Glutamatergic neuron (in vitro differentiated cells): ENCODE data around the gene GARIN3. TPM values are rescaled to one million over a fixed set of nuclear protein-coding genes. Genes with fewer than 3 reads are reported as not detected.
"Not testable (repeated sequence)": the region's sequence is repeated elsewhere in the genome, so short reads cannot be mapped to it uniquely, and the experiment has no call there.

Source experiments
- DNase-seq: peaks from one replicate; pipeline ENCODE4 v3.0.0; 2022
- H3K27ac Mint-ChIP-seq: one replicate; pipeline ENCODE4 v1.8.0; 2020; ENCODE audit warnings: mild to moderate bottlenecking, mixed read lengths, inconsistent platforms; ENCODE audit not compliant: unreplicated experiment
- H3K27me3 Mint-ChIP-seq: one replicate; pipeline ENCODE4 v1.8.0; 2020; ENCODE audit warnings: mild to moderate bottlenecking, moderate library complexity, mixed read lengths, inconsistent platforms; ENCODE audit not compliant: unreplicated experiment
- H3K36me3 Mint-ChIP-seq: one replicate; pipeline ENCODE4 v1.8.0; 2020; ENCODE audit warnings: mild to moderate bottlenecking, mixed read lengths, inconsistent platforms; ENCODE audit not compliant: unreplicated experiment
- H3K4me1 Mint-ChIP-seq: one replicate; pipeline ENCODE4 v1.8.0; 2020; ENCODE audit warnings: mild to moderate bottlenecking, low read depth, mixed read lengths, inconsistent platforms; ENCODE audit not compliant: unreplicated experiment
- H3K4me3 Mint-ChIP-seq: one replicate; pipeline ENCODE4 v1.8.0; 2020; ENCODE audit warnings: mild to moderate bottlenecking, mixed read lengths, inconsistent platforms; ENCODE audit not compliant: unreplicated experiment
- H3K9me3 Mint-ChIP-seq: one replicate; pipeline ENCODE4 v1.8.0; 2020; ENCODE audit warnings: mild to moderate bottlenecking, moderate library complexity, mixed read lengths, inconsistent platforms; ENCODE audit not compliant: unreplicated experiment
- CTCF ChIP-seq: fragments of 200-600 bp; sonication (generic); IDR thresholded peaks from one replicate; pipeline ENCODE4 v1.5.0; 2021; ENCODE audit not compliant: partially characterized antibody, unreplicated experiment
- total RNA-seq: library from RNA; stranded (reverse); fragmentation: NEBNext Ultra II Directional; extraction: Animal tissue kit (Norgen Biotek cat#: 25700); gene quantifications from one replicate; pipeline ENCODE4 v1.2.1, GENCODE V29; 2021; ENCODE audit not compliant: unreplicated experiment

The GARIN3 gene
- total RNA-seq, 1 donor from 2014 or later = not detected

GRCh38 chr5:157213527-157214243, 47.6 kb upstream of the GARIN3 start:
- H3K4me1 Mint-ChIP-seq = no peaks in the 10 kb centered on the region
- no peak overlapping the region for H3K27ac Mint-ChIP-seq
- DNase-seq = no peak
- H3K27me3 Mint-ChIP-seq = peaks cover 2% of the 10 kb centered on the region
- no peak for TF ChIP-seq CTCF
- no peaks in the 10 kb centered on the region for H3K36me3 Mint-ChIP-seq
- H3K4me3 Mint-ChIP-seq = no peak overlapping the region
- H3K9me3 Mint-ChIP-seq = no peaks in the 10 kb centered on the region

GRCh38 chr5:157212307-157212706, 46.2 kb upstream of the GARIN3 start:
- no peak for TF ChIP-seq CTCF
- Mint-ChIP-seq H3K27ac (no peak overlapping the region), H3K27me3 (peaks cover 2% of the 10 kb centered on the region)

GRCh38 chr5:157210652-157211051, 44.6 kb upstream of the GARIN3 start:
- H3K9me3 Mint-ChIP-seq, DNase-seq, H3K4me1 Mint-ChIP-seq, H3K36me3 Mint-ChIP-seq, H3K4me3 Mint-ChIP-seq, H3K27me3 Mint-ChIP-seq, H3K27ac Mint-ChIP-seq: not testable (repeated sequence)

More at GRCh38 chr5:157212307-157212706, 46.2 kb upstream of the GARIN3 start:
- H3K4me1 Mint-ChIP-seq = no peaks in the 10 kb centered on the region
- no peaks in the 10 kb centered on the region for H3K9me3 Mint-ChIP-seq
- H3K4me3 Mint-ChIP-seq = no peak overlapping the region
- no peaks in the 10 kb centered on the region for H3K36me3 Mint-ChIP-seq
- DNase-seq = no peak

GRCh38 chr5:157205708-157206107, 39.6 kb upstream of the GARIN3 start:
- Mint-ChIP-seq H3K4me1 (no peaks in the 10 kb centered on the region), H3K27ac (no peak overlapping the region), H3K36me3 (no peaks in the 10 kb centered on the region), H3K4me3 (no peak overlapping the region), H3K9me3 (no peaks in the 10 kb centered on the region), H3K27me3 (no peaks in the 10 kb centered on the region)
- no peak for DNase-seq
- TF ChIP-seq CTCF = no peak

GRCh38 chr5:157204765-157205164, 38.7 kb upstream of the GARIN3 start:
- Mint-ChIP-seq H3K27me3 (no peaks in the 10 kb centered on the region), H3K36me3 (no peaks in the 10 kb centered on the region), H3K9me3 (no peaks in the 10 kb centered on the region), H3K4me1 (no peaks in the 10 kb centered on the region), H3K27ac (no peak overlapping the region), H3K4me3 (no peak overlapping the region)
- no peak for DNase-seq
- no peak for TF ChIP-seq CTCF
